ENCODE results near the gene TAS1R2. TPM values are rescaled to one million over a fixed set of nuclear protein-coding genes. Genes with fewer than 3 reads are reported as not detected.

The TAS1R2 gene
- total RNA-seq, 1 experiment from 2014 or later = not detected

GRCh38 chr1:18831656-18832055, 27.8 kb downstream of the TAS1R2 start:
- Histone ChIP-seq H3T11ph (ENCODE audit: low read length) (no peak overlapping the region), H3K27ac (ENCODE audit: insufficient read length, low read depth, low read length) (no peak overlapping the region), H2AK5ac (ENCODE audit: insufficient read length, low read length) (no peak overlapping the region), H3K9me3 (ENCODE audit: control insufficient read depth, low read depth, low read length) (no peaks in the 10 kb centered on the region), H3K79me2 (ENCODE audit: insufficient read depth, low read length) (no peaks in the 10 kb centered on the region), H2BK5ac (ENCODE audit: insufficient read length, low read length) (no peak overlapping the region), H2AFZ (ENCODE audit: low read length) (no peak overlapping the region), H2BK20ac (ENCODE audit: low read depth, low read length, poor library complexity, severe bottlenecking) (no peak overlapping the region), H3K79me1 (ENCODE audit: insufficient read depth, low read depth, low read length, poor library complexity, severe bottlenecking) (no peaks in the 10 kb centered on the region), H3K23ac (ENCODE audit: insufficient read length, low read depth, low read length) (no peak overlapping the region), H3K4ac (ENCODE audit: low read depth, low read length) (no peak overlapping the region), H3K4me2 (ENCODE audit: insufficient read depth, insufficient read length, low read length) (no peak overlapping the region), H4K20me1 (ENCODE audit: control insufficient read depth, insufficient read depth, insufficient read length) (no peaks in the 10 kb centered on the region), H3K9ac (ENCODE audit: extremely low read depth, insufficient read length, low read length) (no peak overlapping the region), H4K5ac (ENCODE audit: insufficient read length, low read depth, low read length) (no peak overlapping the region), H3K27me3 (ENCODE audit: insufficient read depth, low read length) (no peaks in the 10 kb centered on the region; the same call in 1 of the 2 replicates), H3K14ac (ENCODE audit: insufficient read depth, low read length) (no peak overlapping the region), H3K4me1 (ENCODE audit: insufficient read depth, low read length) (no peaks in the 10 kb centered on the region), H3K56ac (ENCODE audit: insufficient read length, low read depth, low read length) (no peak overlapping the region), H2BK15ac (ENCODE audit: low read depth, low read length) (no peak overlapping the region), H3K23me2 (ENCODE audit: insufficient read length, low read depth, low read length, poor library complexity, severe bottlenecking) (no peaks in the 10 kb centered on the region), H2BK120ac (ENCODE audit: low read depth, low read length, poor library complexity, severe bottlenecking) (no peak overlapping the region), H4K8ac (replicated peaks; ENCODE audit: insufficient read length, low read depth, low read length) (no peak overlapping the region), H3K18ac (ENCODE audit: insufficient read length, low read depth, low read length) (no peak overlapping the region), H2BK12ac (ENCODE audit: insufficient read length, low read depth, low read length) (no peak overlapping the region), H4K91ac (ENCODE audit: insufficient read length, low read depth, low read length) (no peak overlapping the region)
- Mint-ChIP-seq H3K4me3 (no peak overlapping the region), H3K4me1 (no peaks in the 10 kb centered on the region), H3K27ac (no peak overlapping the region), H3K36me3 (ENCODE audit: insufficient read depth in 1 of 3, low read depth in 3 of 3) (peaks cover 0 to 7% (median 4%) of the 10 kb centered on the region in 3 experiments; a peak in 2 of 7 replicates), H3K9me3 (peaks cover 16 to 20% of the 10 kb centered on the region in 2 experiments), H3K27me3 (ENCODE audit: low read depth) (peaks cover 34% of the 10 kb centered on the region)
- TF ChIP-seq, protein P1, sequence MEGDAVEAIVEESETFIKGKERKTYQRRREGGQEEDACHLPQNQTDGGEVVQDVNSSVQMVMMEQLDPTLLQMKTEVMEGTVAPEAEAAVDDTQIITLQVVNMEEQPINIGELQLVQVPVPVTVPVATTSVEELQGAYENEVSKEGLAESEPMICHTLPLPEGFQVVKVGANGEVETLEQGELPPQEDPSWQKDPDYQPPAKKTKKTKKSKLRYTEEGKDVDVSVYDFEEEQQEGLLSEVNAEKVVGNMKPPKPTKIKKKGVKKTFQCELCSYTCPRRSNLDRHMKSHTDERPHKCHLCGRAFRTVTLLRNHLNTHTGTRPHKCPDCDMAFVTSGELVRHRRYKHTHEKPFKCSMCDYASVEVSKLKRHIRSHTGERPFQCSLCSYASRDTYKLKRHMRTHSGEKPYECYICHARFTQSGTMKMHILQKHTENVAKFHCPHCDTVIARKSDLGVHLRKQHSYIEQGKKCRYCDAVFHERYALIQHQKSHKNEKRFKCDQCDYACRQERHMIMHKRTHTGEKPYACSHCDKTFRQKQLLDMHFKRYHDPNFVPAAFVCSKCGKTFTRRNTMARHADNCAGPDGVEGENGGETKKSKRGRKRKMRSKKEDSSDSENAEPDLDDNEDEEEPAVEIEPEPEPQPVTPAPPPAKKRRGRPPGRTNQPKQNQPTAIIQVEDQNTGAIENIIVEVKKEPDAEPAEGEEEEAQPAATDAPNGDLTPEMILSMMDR (conservative IDR thresholded peaks at IDR 0.05) = no peak
- DNase-seq = no peak
- no CpG with 5 or more reads among the region's 2 CpGs for WGBS (ENCODE audit: extremely low coverage, insufficient read length, low lambda C conversion rate)

Measured in H9 (cell line).